HepG2 (cell line): ENCODE measurements around the gene COBLL1.

Experiments
- CTCF ChIP-seq: sonication (generic); formaldehyde crosslinking; IDR thresholded peaks from 2 replicates; pipeline ENCODE4 v1.5.0; 2020; ENCODE audit warnings: mild to moderate bottlenecking, missing genetic modification reagents, moderate library complexity
- HDAC2 ChIP-seq: sonication (generic); formaldehyde crosslinking; IDR thresholded peaks from 2 replicates; pipeline ENCODE4 v1.4.0; 2020; ENCODE audit warnings: missing genetic modification reagents
- REST ChIP-seq, 2 experiments: IDR thresholded peaks; 2 replicates each; pipeline ENCODE4 v1.6.1; 2011 to 2012; ENCODE audit warnings: low read length in 2 of 2, borderline replicate concordance in 1 of 2, low read depth in 1 of 2, mild to moderate bottlenecking in 1 of 2, moderate library complexity in 1 of 2
- TAF1 ChIP-seq: sonication (generic); formaldehyde crosslinking; IDR thresholded peaks from 2 replicates; pipeline ENCODE4 v1.4.0; 2020; ENCODE audit warnings: missing genetic modification reagents
- ZBTB21 ChIP-seq: sonication (generic); formaldehyde crosslinking; IDR thresholded peaks from 2 replicates; pipeline ENCODE4 v1.4.0; 2020; ENCODE audit warnings: missing genetic modification reagents
- ZSCAN22 ChIP-seq: sonication (generic); formaldehyde crosslinking; IDR thresholded peaks from 2 replicates; pipeline ENCODE4 v1.4.0; 2020; ENCODE audit warnings: mild to moderate bottlenecking, missing genetic modification reagents

GRCh38 chr2:164691346-164691887 is 150.2 kb downstream of the COBLL1 start:
- TF ChIP-seq HDAC2 (CRISPR knock-in tag) (no peak), TAF1 (CRISPR knock-in tag) (no peak), ZSCAN22 (CRISPR knock-in tag) (no peak), ZBTB21 (CRISPR knock-in tag) (no peak), CTCF (CRISPR knock-in tag) (no peak), REST (IDR thresholded peaks at IDR 0.05; ENCODE audit: borderline replicate concordance in 1 of 2, low read depth in 1 of 2, low read length in 2 of 2) (no peak)
